ENCODE results near the gene PRL. TPM values are rescaled to one million over a fixed set of nuclear protein-coding genes. Genes with fewer than 3 reads are reported as not detected.

The PRL gene
- total RNA-seq, 6 experiments from 2014 or later, result not detected

- H3K9me3 Mint-ChIP-seq, result peaks cover 54% of the 10 kb centered on the region
- no peaks in the 10 kb centered on the region for H3K4me1 Mint-ChIP-seq (ENCODE audit: low read depth)
- no peaks in the 10 kb centered on the region; the same call in 1 of the 2 replicates for H3K27me3 Mint-ChIP-seq (ENCODE audit: insufficient read depth)
- TF ChIP-seq CTCF (IDR thresholded peaks at IDR 0.05), result no peak
- no peak overlapping the region for H3K4me3 Mint-ChIP-seq
- DNase-seq, result no peak
- H3K27ac Mint-ChIP-seq, result no peak overlapping the region
- peaks cover 4% of the 10 kb centered on the region; the same call in 1 of the 2 replicates for H3K36me3 Mint-ChIP-seq (ENCODE audit: low read depth)
Observed at GRCh38 chr6:22313796-22314195, 17.0 kb upstream of the PRL start.

GRCh38 chr6:22308939-22309338, 12.1 kb upstream of the PRL start:
- H3K27me3 Mint-ChIP-seq (ENCODE audit: insufficient read depth), result no peaks in the 10 kb centered on the region; the same call in 1 of the 2 replicates
- H3K4me1 Mint-ChIP-seq (ENCODE audit: low read depth), result no peaks in the 10 kb centered on the region
- DNase-seq, result no peak
- H3K9me3 Mint-ChIP-seq, result peaks cover 38% of the 10 kb centered on the region
- peaks cover 1% of the 10 kb centered on the region; the same call in 1 of the 2 replicates for H3K36me3 Mint-ChIP-seq (ENCODE audit: low read depth)
- no peak for TF ChIP-seq CTCF (IDR thresholded peaks at IDR 0.05)
- no peak overlapping the region for H3K27ac Mint-ChIP-seq
- H3K4me3 Mint-ChIP-seq, result no peak overlapping the region

GRCh38 chr6:22306741-22307466, 10.1 kb upstream of the PRL start:
- Mint-ChIP-seq H3K27ac (no peak overlapping the region), H3K4me3 (no peak overlapping the region), H3K4me1 (ENCODE audit: low read depth) (no peaks in the 10 kb centered on the region), H3K9me3 (peaks cover 26% of the 10 kb centered on the region), H3K27me3 (ENCODE audit: insufficient read depth) (no peaks in the 10 kb centered on the region; the same call in 1 of the 2 replicates), H3K36me3 (ENCODE audit: low read depth) (no peaks in the 10 kb centered on the region)
- no peak for TF ChIP-seq CTCF (IDR thresholded peaks at IDR 0.05)
- no peak for DNase-seq

GRCh38 chr6:22302838-22303237, 6.0 kb upstream of the PRL start:
- Mint-ChIP-seq H3K36me3 (ENCODE audit: low read depth) (no peaks in the 10 kb centered on the region), H3K27me3 (ENCODE audit: insufficient read depth) (no peaks in the 10 kb centered on the region), H3K4me3 (no peak overlapping the region), H3K4me1 (ENCODE audit: low read depth) (no peaks in the 10 kb centered on the region), H3K27ac (no peak overlapping the region), H3K9me3 (peaks cover 7% of the 10 kb centered on the region; the same call in 1 of the 2 replicates)
- no peak for TF ChIP-seq CTCF (IDR thresholded peaks at IDR 0.05)
- DNase-seq, result no peak

- no peak for DNase-seq
- Mint-ChIP-seq H3K4me3 (no peak overlapping the region), H3K27me3 (ENCODE audit: insufficient read depth) (no peaks in the 10 kb centered on the region), H3K36me3 (ENCODE audit: low read depth) (no peaks in the 10 kb centered on the region), H3K9me3 (peaks cover 7% of the 10 kb centered on the region; the same call in 1 of the 2 replicates), H3K27ac (no peak overlapping the region), H3K4me1 (ENCODE audit: low read depth) (no peaks in the 10 kb centered on the region)
- TF ChIP-seq CTCF (IDR thresholded peaks at IDR 0.05), result no peak
Observed at GRCh38 chr6:22300273-22300998, 3.6 kb upstream of the PRL start.
